Measurements from ENCODE around the gene MLLT6.
A peak's percentile ranks its signal among the peaks of the same experiment; 100 is the strongest.

The MLLT6 gene

DNA sequence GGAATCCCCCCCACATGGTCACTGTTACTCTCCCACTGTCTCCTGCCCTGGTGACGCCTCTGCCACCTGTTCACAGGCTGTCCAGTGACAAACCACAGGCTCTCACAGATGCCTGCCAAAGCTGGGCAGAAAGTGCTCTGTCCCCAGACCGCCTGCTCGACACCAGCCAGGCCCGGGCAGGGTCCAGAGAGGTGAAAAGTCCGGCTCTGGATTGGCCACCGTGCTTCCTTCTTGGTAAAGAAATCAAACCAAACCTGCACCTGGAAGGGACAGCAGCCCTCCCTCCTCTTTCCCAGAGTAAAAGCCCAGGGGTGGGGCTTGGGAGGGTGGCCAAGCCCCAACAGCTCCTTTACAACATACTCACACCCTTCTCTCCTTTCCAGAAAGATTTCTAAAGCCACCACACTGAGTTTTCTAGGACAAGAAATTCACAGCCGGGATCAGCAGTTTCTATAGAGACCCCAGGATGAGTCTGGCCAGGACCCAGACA is 36.9 kb downstream of the MLLT6 start:
- DNase-seq (ENCODE audit: low spot score): no peak

DNA sequence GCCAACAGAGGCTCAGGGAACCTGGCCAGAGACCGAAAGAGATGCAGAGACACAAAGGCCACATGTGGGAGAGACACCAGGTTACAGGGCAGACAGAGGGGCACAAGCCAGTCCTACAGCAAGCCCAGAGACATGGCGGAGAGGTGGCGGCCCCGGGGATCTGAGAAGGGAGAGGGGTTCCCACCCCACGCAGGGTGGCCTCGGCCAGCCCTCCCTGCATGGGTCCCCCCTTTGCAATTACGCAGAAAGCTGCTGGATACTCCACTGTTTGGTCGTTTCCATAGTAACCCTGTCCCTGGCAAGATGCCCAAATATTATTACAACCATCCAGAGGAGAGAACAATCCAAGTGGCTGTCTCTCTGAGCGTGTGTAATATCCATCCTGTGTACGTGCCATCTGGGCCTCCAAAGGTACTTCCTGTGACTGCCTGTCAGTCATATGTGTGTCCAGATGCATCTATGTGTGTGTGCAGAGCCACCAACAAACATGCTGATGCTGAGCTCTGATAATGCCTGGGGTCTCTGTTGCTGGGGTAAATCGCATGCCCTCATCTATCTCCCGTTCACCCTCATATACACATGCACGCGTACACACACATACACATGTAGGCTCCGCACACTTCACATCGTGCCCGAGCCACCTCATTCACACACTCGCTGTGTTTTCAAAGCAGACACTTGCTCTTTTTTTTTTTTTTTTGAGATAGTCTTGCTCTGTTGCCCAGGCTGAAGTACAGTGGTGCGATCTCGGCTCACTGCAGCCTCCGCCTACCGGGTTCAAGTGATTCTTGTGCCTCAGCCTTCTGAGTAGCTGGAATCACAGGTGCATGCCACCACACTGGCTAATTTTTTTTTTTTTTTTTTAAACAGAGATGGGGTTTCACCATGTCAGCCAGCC is 37.6 kb downstream of the MLLT6 start:
- DNase-seq (ENCODE audit: low spot score): no peak

DNA sequence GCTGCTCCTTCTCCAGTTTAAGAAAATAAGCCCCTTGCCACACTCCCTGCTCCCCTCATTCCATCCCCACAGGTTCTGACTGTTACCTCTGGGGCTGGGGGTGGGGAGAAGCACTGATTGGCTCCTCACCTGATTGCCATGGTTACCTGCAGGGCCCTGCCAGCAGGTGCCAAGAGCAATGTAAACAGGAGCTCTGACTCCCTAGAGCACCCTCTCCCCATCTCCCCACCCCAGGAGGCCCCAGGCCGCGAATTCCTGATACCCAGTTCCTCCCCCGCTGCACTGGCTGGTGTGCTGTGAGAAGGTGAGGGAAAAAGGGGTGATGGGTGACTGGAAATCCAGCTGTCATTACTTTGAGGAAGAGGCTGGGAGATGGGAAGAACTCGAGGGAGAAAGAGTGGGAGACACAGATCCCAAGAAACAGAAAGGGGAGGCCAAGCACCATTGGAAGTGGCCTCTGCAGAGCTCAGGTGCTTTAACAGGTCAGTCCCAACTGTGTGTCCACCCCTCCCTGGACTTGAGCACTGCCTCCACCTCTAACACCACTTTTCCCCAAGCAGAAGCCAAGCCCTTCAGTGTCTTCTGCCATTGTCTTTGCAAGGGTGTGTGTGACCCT is 38.6 kb downstream of the MLLT6 start:
- DNase-seq (ENCODE audit: low spot score): peak; percentile 63

DNA sequence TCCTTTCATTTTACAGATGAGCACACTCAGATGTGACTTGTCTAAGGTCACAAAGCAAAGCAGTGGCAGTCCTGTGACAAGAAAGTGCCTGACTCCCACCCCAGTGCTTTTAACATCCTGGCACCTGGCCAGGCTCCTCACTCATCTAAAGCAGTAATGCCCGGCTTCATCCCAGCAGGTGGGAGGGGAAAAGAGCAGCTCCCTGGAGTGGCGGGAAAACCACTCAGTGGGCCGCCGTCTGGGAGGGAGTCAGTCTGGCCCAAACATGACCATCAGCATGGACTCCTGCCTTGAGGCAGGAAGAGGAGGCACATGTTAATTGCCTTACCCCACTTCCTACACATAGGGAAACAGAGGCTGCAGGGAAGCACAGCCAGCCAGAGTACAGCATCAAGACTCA is 40.5 kb downstream of the MLLT6 start:
- no peak for DNase-seq (ENCODE audit: low spot score)

DNA sequence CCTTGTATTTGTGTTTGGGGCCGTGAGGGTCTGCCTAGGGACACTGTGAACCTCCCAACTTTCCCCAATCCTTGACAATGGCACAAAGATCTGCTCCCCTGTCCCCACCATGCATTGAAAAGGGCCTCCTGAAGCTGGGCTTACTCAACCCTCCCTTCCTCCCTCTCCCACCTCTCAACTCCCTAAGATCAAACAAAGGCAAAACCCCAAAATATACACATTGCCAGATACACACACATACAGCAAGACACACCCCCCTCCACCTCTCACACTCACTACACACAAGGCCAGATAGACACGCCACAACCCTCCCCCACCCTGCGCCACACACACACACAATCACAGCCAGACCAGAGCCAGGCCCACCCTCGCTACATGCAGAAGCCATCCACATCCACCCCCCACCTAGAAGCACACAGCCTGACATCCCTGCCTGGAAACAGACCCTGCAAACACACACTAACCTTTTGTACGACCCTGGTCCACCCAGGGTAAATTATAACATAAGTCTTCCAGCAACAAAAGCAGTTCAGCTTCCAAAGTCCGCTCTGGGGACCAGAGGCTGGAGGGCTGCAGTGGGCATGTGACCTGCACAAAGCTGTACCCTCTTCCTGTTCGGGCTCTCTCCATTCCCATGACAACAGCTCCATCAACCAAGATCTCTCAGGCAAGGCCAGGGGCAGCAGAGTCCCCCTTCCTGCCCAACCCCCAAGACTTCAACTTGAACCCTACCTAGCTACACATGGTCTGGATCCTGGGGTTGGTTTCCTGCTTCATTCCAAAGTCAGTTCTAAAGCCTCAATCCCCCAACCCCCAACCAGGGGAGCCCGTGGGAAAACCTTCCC is 41.2 kb downstream of the MLLT6 start:
- no peak for DNase-seq (ENCODE audit: low spot score)

DNA sequence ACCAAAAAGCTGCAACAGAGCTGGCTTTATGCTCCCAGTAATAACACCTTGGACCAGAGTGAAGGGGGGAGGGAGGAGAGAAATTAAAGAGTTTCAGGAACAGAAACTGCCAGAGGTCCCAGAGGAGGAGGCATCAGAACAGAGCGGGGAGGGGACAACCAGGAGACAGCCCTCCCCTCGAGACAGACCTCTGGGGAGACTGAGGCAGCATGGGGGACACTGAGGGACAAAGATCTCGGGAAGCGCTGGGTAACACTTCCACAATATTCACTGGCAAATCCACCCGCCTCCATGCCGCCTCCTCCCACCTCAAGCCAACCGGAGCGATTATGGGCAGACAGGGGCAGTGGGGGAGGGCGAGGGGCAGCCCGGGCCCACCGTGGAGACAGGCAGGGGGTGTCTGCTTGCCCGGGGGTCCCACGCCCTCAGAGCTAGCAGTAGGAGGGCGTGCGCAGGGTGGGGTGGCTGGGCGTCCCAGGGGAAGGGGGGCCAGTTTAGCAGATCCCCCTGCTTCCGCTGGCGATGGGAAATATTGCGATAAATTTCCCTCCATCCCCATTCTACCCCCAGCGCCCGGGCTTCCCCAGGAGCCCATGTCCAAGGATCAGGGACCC is 41.9 kb downstream of the MLLT6 start:
- no peak for DNase-seq (ENCODE audit: low spot score)

DNA sequence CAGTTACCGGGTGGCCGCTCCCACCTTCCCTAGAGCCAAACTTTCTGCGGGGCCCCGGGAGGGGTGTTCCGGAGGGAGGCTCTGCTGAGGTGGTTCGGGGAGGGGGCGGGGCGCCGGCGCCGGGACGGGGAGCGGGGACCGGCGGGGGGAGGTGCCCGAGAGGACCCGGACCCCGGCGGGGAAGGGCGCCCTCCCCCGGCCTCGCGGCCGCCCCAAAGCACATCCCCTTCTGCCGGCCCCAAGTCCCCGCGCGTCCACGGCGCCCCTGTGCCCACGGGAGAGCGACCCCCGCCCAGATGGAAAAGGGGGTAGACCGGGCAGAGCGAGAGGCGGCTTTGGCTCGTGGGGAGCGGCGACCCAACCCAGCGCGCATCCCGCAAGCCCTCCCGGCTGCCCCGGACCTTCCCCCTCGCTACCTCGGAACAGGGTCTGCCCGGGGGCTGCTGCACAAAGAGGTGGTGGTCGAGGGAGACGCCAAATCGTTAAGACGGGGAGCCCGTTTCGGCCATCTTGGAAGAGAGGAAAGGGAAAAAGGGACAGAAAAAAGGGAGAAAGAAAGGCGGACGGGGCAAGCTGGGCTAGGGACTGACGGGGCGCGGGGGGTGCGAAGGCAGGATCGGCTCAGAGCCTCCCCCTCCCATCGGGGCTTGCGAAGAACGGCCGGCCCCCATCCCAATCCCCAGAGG is 42.5 kb downstream of the MLLT6 start:
- peak; percentile 78 for DNase-seq (ENCODE audit: low spot score)

DNA sequence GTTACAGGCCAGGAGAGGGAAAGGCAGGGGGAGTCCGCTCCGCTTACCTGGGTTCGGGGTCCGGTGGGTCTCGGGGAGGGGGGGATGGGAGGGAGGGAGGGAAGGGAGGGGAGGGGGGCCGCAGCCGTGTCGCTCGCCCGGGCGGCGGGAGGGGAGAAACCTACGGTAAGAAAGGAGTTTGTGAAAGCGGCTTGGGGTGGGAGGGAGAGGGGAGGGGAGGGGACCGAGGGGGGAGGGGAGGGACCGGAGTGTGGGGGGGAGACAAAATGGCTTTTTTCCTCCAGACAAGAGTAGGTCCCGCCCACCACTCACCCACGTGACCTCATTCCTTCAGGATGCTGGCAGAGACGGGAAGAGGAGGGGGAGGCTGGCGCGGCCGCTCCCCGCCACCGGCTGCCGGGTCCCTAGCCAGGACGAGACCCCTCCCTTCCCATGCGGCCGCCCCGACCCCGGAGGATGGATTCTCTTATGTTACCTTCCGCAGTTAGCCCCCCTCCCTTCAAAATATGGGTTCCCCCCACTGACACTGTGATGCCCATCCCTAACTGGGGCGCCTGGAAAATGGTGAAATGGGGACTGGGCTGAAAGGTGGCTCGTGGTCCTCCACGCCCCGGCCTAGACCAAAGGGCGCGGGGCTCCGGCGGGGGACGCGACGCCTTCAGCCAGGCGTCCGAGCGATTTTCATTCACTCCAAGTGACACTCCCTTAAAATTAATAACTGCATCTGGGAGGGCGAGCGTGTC is 43.2 kb downstream of the MLLT6 start, which contains the start of gene PCGF2:
TSS of gene PCGF2 (minus strand) at position 188 of the 743 bp plus-strand sequence. CDS start 7,934 bp downstream, outside the sequence.
- DNase-seq (ENCODE audit: low spot score): peak; percentile 67

DNA sequence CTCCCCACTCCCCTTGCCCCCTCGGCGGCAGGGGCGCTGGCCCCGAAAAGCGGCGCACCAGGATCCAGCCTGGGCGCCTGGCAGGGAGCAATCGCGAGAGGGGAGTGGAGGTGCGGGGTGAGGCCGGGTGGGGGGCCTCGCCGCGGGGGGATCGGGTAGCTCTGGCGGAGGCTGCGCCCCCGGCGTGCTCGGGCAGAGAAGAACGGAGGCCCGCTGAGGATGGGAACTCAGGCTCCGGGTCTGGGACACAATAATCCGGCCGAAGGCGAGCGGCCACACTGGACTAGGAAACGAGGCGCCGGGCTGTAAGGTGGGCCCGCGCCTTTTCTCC is 43.8 kb downstream of the MLLT6 start:
- DNase-seq (ENCODE audit: low spot score): no peak

DNA sequence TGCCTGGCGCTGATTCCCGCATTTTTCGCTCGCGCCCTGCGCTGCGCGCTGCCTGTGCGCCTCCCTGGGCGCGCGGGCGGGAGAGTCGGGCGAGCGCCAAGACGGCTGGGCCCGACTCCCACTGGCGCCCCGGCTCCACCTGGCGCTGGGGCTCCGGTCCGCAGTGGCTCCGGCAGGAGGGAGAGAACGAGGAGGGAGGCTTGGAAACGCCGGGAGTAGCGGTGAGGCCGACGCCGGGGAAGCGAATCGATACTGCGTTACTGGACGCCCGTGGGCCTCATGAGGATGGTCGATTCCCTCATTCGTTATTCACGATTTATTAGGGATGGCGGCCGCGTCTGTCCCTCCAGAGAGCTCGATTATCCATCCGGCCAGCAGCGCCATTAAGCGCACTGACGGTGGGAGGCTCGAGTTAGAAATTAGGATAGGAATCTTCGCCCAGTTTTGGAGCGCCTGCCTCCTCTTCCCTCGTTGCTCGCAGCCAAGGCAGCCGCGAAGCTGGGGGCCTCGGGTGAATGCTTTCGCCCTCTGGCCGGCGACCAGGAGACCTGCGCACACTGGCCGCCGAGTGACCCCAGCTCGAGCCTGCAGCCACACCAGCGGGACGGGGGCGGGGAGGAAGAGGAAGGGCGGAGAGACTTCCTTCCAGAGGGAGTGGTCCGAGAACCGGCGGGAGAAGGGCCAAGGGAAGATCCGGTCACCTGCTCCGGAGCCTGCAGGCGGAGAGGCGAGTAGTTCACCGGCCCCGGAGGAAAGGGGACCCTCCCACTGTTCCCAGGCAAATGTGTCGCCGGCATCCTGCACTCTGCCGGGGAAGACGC is 44.4 kb downstream of the MLLT6 start:
- peak; percentile 61 for DNase-seq (ENCODE audit: low spot score)

DNA sequence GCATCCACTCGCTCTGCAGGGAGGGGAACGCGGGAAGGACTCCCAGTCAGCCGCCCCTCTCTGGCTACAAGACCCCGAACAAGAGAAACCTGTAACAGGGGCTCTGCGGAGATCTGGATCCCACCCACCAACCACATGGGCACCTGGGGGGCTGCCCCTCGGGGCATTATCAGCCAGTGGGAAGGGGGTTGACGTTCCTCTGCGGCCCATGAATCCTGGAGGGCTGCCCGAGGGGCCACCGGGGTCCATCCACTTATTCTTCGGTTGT is 44.9 kb downstream of the MLLT6 start:
- DNase-seq (ENCODE audit: low spot score): no peak

DNA sequence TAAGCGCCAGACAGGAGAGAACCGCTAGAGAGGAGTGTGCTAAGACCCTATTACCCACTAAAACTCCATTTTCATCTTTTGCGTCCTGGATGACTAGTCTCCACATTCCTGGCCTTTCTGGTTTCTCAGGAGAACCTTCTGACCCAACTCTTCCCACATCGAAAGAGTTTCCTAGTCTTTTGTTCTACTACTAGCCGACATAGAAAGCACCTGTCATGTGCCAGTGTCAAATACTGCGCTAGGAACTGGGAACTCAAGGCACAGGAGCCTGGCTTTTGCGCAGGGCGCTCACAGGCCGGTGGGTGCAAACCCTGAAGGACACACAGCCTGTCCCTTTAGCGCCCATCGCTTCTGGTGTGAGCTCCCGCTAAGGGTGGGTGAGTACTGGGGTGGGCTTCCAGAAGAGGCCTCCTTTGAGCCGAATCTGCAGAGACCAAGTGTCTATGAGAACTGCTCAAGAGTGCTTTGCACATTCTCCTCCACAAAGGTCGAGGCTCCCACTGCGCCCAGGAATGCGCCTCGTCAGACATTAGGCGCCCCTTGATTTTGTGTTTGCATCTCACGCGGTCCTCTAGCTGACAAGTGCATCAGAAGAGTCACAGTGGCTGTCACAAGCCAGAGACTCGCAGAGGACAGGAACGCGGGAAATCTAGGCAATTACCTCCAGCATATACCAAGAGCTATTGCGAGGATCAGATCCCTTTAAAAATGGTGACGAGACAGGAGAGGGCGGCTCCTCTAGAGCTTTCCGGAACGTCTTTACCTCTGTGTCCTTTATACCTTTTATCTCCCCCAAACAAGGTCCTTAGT is 45.4 kb downstream of the MLLT6 start:
- DNase-seq (ENCODE audit: low spot score): no peak

DNA sequence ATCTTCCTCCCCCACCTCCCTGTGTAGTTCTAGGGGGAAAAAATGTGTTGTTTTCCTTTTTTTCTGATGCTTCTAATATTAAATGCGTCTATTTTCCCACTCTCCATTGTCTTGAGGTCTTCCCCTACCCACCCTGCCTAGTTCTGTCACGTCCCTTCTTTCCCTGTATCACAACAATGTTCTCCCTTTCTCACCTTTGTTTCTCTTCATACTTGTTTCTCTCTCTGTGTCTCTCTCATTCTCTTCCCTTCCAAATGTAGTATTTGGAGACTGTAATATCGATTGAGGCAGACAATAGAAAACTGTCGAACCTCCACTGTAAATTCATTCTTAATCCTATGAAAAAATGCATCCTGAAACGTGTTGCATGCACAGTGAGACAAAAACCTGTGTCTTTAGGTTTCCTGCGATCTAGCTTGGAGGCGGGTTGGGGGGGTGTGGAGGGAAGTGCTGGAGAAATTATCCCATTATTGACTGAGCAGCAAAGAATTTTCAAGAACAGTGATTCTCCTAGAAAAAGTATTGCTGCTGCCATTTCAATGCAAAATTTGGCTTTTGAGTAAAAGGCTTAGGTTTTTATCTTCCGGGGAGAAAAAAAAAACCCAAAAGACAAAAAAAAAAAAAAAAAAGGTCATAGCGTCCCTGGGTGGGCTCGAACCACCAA is 46.2 kb downstream of the MLLT6 start:
- DNase-seq (ENCODE audit: low spot score): no peak

DNA sequence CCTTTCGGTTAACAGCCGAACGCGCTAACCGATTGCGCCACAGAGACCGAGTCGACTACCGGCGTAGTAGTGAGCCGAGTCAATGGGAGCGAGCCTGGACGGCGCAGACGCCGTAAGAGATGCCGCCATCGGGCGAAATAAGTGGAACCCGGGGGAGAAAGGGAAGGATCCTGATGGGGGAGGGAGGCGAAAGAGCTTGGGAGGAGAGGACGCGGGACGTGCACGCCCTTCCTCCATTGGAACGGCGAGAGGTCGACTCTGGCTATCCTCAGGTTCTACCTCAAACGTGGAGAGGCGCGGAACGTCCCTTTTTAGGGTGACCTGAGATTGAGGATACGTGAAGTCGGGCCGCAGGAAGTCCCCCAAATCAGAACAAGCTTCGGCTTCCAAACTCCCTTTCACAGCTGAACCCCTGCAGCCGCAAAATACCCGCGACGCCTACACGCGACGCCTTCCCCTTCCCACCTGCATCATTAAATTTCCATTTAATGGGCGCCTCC is 46.8 kb downstream of the MLLT6 start:
- DNase-seq (ENCODE audit: low spot score): peak; percentile 55

DNA sequence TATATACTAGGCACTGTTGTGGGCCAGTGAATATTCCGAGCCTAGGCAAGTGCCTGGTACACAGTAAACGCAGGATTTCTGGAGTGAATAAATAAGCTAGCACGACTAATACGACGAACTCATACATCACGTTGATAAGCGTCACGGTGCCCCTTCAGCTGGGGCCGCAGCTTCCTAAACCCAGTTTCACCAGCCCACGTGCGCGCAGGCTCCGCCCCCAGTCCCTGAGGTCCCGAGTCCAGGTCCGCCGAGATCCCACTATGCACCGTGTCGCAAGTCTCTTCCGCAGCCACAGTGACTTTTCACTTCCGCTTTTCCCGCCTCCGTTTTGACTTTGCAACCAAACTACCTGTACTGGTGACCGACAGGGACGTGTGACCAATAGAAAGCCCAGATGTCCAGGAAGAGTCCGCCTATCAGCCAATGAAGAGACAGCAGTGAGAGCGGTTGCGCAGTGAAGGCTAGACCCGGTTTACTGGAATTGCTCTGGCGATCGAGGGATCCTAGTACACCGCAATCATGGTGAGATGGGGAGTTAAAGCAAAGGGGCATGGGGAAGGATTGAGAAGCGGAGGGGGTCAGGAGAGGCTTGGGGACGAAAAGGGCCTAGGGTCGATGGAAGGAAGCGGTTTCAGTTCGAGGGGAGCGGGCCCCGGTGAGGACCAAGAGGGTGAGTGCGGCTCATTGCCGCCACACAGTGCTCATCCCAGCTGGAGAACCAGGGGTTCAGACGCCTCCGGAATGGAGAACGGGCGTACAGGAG is 47.4 kb downstream of the MLLT6 start, which contains the start of gene PSMB3:
TSS of gene PSMB3 (plus strand) at position 434 of the 763 bp plus-strand sequence. CDS start at position 520, 86 bp downstream.
- peak; percentile 96 for DNase-seq (ENCODE audit: low spot score)

DNA sequence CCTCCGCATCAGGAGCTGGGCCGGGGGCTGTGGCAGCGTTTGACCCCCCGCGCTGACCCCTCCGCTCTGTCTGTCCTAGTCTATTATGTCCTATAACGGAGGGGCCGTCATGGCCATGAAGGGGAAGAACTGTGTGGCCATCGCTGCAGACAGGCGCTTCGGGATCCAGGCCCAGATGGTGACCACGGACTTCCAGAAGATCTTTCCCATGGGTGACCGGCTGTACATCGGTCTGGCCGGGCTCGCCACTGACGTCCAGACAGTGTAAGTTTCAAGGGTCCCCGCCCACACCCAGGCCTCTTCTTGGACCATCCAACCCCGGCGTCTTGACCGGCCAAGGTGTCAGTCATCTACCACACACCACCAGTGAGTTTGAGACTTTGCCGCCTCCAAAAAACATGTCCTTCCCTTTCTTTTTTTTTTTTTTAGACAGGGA is 48.0 kb downstream of the MLLT6 start:
- DNase-seq (ENCODE audit: low spot score): no peak

DNA sequence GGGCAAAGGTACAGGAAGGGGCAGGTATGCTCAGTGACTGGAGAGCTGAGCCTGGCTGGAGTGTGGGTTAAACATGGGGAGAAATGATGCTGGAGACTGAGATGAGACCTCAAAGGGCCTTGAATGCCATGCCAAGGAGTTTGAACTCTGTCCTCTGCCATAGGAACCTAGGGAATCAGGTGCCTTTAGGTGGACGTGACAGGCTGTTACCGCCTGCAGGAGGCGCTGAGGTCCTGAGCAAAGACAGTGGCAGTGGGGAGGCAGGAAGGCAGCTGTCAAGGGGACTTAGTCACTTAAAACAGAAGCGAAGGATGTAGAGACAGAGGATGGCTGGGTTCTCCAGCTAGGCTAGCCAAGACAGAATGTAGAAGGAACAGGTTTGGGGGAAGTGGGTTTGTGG is 56.5 kb downstream of the MLLT6 start:
- DNase-seq (ENCODE audit: low spot score): peak; percentile 78

All from iPS-NIHi11 (cell line).